Stimulated activated CD8-positive, alpha-beta memory T cell treated with anti-CD3 and anti-CD28 coated beads, Interleukin-2, amount 100 ng/mL, for 1 hour (primary cell): Measurements from ENCODE around the gene DDC.
"Not testable (repeated sequence)": the region's sequence is repeated elsewhere in the genome, so short reads cannot be mapped to it uniquely, and the experiment has no call there.

ENCODE experiments used
- DNase-seq, 2 donors: peaks; one replicate each; pipeline ENCODE4 v3.0.0-alpha.2; 2020; ENCODE audit warnings: low read depth in 2 of 2

The DDC gene

GRCh38 chr7:50589364-50589763 lies 24.2 kb upstream of the DDC start:
- DNase-seq = no peak

DNA sequence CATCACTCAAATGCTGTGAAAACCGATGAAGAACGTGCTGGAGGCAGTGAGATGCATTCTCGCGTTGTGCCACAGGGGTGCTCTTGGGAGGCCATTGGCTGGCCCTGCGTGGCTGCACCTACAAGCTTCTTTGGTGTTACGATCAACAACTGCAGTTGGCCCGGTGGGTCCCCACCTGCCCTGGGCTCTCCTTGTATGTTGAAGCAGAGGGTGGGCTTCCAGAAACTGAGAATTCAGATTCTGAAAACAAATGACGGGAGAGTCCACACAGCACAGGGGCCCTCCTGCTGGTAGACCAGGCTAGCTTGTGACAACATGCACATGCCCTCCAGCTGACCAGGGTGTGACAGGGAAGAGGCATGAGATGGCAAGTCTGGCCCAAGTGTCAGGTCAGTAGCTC lies 23.7 kb upstream of the DDC start:
- no peak for DNase-seq

DNA sequence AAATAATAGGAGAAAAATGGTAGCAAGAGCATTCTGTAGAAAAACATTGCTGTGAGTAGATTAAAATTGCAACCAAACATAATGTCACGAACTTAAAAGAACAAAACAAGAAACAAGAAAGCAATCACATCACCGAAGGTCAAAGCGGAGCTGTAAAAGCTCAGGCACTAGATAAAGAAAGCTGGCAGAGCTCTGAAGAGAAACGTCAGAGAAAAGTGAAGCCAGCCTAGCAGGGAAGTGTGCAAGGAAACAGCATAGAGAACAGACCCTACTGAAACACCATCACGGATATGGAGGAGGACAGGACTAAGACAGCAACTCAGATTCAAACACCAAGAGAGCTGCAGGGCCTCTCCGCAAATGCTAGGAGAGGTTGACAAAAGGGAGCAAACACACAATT lies 22.5 kb upstream of the DDC start:
- no peak for DNase-seq

DNA sequence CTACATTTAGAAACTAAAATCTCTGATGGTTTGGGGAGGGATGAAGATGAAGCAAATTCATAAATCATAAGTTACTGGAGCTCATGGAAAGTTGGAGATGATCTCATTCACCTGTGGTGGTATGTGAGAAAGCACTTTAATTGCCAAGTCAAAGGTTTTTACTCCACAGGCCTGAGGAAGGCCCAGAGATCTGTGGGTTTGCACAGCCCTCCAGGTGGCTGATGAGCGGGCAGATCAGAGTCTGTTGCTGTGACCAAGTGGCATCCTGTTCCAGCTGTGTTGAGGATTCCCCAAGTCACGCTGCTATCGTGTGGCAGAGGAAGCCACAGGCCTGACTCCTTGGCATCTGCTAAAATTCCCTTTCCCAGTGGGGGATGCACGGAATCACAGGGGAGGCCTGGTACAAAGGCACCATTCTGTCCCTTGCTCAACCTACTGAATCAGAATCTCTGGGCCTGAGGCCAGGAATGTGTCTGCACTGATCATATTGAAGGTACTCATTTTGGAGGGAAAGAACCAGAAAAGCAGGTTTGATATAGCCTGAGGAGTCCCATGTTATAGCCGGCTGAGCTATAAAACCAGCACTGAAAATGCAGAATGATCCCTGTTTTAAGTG lies 19.7 kb upstream of the DDC start:
- DNase-seq = no peak

GRCh38 chr7:50584386-50584785 lies 19.2 kb upstream of the DDC start:
- DNase-seq = no peak

- DNase-seq = not testable (repeated sequence)
Observed at GRCh38 chr7:50583295-50583694, 18.1 kb upstream of the DDC start.

DNA sequence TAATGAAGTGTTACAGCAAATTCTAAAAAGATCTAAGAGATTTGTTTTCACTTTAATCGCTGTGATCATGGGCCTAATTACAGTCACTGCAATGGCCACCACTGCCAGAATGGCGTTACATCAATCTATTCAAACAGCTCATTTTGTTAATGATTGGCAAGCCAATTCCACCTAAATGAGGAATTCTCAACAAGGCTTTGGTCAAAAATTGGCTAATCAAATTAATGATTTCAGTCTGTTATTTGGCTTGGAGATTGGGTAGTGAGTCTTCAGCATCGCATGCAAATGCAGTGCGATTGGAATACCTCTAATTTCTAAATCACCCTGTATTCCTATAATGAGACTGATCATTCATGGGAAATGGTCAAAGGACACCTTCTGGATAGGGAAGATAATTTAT lies 17.1 kb upstream of the DDC start:
- not testable (repeated sequence) for DNase-seq

GRCh38 chr7:50580666-50581065 lies 15.5 kb upstream of the DDC start:
- DNase-seq = not testable (repeated sequence)

DNA sequence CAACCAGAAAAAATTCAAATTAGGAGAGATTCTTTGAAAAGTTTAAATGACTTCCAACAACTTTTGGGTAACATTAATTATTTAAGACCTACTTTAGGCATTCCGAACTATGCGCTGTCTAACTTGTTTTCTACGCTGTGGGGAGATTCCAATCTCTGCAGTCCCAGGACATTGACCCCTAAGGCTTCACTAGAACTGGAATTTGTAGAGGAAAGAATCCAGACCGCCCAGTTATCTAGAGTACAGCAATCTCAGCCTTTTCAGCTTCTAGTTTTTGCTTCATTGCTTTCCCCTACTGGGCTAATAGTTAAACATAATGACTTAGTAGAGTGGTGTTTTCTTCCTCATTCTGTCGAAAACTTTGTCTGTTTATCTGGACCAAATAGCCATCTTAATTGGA lies 14.9 kb upstream of the DDC start:
- no peak for DNase-seq

DNA sequence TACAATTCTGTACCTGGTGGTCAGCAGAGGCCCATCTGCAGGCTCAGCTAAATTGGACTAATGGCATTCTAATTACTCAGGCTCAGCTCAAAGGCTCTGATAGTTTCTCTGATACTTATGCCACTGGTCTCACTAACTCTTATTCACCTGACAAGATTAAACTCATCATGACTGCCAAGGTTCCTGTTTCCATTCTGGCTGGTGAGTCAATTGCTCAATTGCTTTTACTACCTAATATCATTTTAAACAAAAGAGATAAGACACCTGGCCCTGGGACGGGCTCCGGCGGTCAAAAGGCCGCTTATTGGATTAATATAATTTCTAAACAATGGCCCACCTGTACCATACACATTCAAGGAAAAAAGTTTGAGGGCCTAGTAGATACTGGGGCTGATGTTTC lies 12.9 kb upstream of the DDC start:
- DNase-seq = not testable (repeated sequence)

GRCh38 chr7:50577569-50577968 lies 12.4 kb upstream of the DDC start:
- DNase-seq = no peak

DNA sequence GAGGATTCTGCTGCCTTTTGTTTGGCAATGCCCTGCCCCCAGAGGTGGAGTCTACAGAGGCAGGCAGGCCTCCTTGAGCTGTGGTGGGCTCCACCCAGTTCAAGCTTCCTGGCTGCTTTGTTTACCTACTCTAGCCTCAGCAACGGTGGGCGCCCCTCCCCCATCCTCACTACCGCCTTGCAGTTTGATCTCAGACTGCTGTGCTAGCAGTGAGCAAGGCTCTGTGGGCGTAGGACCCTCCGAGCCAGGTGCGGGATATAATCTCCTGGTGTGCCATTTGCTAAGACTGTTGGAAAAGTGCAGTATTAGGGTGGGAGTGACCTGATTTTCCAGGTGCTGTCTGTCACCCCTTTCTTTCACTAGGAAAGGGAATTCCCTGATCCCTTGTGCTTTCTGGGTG lies 11.2 kb upstream of the DDC start:
- not testable (repeated sequence) for DNase-seq

DNA sequence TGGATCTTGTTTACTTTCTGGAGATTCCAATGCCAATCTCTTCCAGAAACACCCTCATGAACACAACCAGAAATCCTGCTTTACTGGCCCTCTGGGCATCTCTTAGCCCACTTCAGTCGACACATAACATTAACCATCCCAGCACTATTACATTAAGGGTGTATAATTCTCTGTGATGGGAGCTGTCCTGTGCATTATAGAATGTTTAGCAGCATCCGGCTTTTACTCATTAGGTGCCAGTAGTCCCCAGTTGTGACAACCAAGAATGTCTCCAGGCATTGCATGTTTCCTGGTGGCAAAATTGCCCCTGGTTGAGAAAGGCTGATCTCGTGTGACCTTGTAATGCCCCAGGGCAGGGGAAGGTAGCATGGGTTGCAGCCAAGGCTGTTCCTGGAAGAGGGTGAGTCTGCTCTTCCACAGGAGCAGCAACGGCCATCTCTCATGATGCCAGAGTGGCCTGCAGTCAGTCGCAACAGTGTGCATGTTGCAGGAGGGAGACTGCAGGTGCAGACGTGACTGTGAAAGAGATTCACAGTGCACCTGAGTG lies 2.6 kb upstream of the DDC start:
- DNase-seq = no peak

DNA sequence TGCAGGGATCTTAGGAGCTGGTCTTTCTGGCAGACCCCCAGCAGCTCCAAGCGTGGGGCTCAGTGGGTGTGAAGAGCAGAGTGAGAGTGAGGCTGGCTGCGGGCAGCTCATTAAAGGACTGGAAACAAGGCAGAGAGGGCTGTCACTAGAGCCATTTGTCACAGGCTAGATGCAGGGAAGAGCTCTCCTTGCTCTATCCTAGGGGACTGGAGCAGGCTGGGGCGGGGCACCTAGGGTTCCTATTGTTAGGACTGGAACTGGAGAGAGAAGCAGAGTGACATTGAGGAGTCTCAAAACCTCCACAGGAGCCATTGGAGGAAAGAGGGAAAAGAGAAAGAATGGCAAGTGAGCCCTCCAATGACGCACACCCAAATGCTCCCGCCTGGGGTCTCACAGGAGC lies 772 bp upstream of the DDC start:
- DNase-seq = no peak

DNA sequence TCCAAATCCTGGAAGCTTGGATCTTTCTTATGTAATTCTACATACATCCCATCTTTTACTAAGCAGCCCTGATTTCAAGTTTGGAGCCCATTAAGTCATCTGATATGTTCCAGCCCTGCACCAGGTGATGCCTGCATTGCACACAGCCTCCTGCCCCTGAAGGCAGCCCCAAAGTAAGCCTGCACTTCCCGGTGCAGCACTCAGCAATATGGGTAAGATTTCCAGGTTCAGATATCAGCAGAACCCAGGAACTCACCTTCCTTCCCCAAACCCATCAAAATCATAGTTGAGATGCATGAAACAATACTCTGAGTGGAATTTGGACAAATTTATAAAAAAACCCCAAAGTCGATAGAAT lies 333 bp upstream of the DDC start:
- no peak for DNase-seq

GRCh38 chr7:50564171-50564570 lies 1.0 kb downstream of the DDC start:
- no peak for DNase-seq

- DNase-seq = no peak
Observed at GRCh38 chr7:50562136-50562535, 3.1 kb downstream of the DDC start.

GRCh38 chr7:50560865-50561351 lies 4.3 kb downstream of the DDC start:
- no peak for DNase-seq

DNA sequence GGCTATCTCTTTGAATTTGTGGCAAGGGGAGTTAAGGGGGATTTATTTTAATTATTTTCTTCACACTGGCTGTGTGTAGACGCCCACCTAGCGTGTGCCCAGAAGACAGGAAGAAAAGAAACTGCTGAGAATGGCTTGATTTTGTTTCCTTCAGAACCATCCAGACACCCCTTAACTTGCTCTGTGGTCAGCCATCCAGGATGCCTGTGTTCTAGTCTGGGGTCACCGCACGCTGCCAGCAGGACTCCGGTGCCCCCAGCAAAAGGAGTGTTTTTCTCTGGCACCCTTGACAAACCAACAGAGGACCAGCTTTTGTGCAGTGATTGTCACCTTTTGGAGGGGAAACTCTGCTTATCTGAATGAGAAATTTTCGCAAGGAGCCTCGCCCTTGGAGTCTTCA lies 5.3 kb downstream of the DDC start:
- no peak for DNase-seq

DNA sequence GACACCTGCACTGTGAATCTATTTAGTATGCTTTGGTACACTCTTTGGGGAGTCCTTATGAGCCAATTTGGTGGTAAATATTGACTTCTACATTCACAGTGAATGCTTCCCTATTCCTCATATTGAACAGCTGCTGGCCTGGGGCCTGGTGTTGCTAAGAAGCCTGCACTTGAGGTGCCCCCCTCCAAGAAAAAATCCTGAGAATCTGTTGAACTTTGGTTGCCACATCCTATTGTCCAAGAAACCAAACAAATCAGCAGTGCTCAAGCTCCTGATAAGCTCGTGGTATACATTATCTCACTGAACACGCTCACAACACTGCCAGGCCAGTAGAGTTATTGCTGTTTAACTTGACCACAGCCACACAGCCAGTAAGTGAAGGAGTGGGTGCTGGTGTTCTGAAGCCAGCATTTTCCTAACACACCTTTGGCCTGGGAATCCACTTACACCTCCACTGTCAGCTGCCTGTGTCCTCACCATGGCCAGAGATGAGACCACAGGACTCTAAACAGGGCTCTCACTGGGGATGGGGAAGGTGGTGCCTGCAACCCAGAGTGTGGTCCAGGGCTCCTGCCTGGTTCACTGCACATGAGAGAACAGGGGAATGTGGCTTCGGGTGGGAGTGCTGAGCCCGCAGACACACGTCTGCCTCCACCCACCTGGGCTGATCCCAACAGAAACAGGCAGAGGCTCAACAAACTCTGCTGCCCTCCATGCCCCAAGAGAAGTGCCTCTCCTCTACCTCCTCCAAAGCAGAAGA lies 6.7 kb downstream of the DDC start:
- no peak for DNase-seq

- no peak for DNase-seq
Observed at GRCh38 chr7:50557099-50557498, 8.1 kb downstream of the DDC start.

DNA sequence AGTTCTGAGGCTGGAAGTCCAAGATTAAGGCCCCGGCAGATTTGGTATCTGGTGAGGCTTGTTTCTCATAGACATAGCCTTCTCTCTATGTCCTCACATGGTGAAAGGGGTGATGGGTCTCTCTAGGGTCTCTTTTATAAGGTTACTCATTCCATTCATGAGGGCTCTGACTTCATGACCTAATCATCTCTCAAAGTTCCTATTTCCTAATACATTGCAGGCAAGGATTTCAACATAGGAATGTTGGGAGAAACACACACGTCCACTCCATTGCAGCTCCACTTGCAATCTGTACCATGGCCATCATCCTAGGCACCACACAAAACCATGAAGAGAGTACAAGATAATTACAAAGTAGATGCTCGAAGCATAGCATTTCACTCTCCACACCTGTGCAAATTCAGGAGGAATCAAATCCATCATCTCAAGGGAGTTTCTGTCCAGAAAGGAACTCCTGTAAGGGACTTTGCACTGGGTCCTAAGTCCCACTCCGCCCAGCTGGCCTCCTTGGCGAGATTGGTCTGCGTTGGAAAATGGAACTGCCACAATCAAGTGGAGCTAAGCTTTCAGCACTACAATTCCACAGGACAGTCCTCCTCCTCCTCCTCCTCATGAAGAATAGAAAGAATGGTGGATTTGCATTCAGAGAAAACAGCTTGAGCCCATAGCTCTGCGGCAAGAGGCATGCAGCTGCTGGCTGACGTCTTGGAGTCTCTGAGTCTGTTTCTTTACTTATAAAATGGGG lies 8.8 kb downstream of the DDC start:
- no peak for DNase-seq
